IPS DF 19.7 (cell line): ENCODE results near the gene BCR.
"Not testable (repeated sequence)": the region's sequence is repeated elsewhere in the genome, so short reads cannot be mapped to it uniquely, and the experiment has no call there.

ENCODE experiments used
- DNase-seq: peaks from one replicate; pipeline ENCODE4 v3.0.0-alpha.2; 2013; ENCODE audit warnings: low read depth, low spot score

The BCR gene

DNA sequence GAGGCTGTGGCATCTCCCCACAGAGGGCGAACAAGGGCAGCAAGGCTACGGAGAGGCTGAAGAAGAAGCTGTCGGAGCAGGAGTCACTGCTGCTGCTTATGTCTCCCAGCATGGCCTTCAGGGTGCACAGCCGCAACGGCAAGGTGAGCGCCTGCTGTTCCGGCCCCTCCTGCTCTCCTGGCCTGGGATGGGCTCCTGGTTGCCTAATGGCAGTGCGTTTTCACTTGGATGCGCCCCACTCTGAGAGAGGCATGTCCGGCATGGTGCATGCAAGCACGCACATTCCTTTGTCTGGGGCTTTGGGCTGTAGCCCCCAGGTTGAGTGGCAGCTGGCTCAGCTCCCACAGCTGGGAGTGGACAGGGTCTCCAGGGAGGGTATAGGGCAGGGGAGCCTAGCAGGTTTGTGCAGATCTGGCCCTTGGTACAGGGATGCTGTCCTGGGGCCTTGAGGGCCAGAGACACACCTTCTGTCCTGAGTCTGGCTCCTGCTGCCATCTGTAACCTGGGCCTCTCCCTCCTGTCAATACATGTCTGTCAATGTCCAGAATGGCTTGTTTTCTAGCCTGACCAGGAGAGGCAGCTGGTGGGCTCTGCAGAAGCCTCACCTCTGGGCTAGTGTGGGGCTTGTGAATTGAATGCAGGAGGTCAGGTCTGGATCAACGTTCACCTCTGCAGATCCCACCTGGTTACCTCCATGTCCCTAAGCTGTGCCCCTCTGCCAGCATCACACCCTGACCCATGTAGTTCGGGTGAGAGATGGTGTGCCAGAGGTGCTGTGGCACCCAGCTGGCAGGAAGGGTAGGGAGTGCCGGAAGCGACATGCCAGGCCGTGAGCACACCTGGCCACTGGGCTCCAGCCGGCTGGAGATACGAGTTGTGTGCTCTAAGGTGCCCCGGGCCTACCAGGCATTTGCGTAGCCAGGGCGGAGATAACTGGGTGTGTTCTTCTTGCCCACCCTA is 107.1 kb downstream of the BCR start:
- no peak for DNase-seq

DNA sequence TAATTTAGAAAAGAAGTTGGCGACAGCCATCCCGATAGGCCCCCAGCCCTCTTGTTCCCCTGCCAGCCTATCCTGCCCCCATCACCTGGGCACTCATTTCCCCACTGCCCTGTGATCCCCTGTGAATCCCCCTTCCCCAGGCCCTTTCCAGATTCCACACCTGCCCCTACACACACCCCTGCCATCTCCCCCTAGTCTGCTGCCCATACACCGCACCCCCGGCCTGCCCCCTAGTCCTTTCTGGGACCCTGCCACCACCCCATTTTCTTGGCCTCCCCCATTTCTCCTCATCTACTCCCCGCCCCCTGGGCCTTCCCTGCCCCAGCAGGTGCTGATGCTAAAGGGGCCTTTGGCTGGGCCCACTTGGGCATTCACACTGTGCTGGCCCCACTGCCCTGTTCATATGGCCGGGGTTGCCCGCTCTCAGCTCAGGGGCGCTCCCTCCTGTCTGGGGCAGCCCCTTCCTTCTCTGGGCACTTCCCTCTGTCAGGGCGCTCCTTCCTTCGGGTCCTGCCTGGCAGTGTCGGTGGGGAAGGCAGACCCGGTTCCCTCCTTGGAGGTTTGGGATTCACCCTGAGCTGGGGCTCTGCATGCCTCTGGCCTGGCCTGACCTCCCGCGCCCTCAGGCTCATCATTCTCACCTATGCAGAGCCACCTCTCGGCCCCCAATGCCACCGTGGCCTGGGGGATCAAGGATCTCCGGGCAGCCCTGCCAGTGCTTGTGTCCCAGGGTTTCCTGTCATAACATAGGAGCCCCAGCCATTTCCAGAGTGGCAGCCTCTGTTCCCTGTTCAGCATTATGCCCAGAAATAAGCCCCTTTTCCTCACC is 108.2 kb downstream of the BCR start:
- DNase-seq, result no peak

DNA sequence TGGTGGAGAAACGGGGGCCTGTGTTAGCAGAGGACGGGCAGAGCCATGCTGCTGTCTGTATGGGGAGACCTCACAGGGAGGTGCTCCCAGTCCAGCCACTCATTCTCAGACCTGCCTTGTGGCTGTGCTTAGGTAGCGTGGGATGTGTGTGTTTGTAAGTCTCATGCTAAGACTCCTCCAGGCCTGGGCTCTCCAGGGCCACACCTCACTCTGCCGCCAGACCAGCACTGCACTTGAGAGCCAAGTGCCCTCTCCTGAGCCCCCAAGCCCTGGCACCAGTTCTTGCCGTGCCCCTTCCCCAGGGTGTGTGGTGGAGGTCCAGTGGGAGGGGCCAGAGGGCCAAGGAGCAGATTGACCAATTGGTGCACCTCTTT is 108.8 kb downstream of the BCR start:
- DNase-seq, result no peak

DNA sequence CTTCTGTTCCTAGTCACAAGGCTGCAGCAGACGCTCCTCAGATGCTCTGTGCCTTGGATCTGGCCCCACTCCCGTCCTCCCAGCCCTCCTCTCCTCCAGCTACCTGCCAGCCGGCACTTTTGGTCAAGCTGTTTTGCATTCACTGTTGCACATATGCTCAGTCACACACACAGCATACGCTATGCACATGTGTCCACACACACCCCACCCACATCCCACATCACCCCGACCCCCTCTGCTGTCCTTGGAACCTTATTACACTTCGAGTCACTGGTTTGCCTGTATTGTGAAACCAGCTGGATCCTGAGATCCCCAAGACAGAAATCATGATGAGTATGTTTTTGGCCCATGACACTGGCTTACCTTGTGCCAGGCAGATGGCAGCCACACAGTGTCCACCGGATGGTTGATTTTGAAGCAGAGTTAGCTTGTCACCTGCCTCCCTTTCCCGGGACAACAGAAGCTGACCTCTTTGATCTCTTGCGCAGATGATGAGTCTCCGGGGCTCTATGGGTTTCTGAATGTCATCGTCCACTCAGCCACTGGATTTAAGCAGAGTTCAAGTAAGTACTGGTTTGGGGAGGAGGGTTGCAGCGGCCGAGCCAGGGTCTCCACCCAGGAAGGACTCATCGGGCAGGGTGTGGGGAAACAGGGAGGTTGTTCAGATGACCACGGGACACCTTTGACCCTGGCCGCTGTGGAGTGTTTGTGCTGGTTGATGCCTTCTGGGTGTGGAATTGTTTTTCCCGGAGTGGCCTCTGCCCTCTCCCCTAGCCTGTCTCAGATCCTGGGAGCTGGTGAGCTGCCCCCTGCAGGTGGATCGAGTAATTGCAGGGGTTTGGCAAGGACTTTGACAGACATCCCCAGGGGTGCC is 109.8 kb downstream of the BCR start:
- DNase-seq, result no peak

DNA sequence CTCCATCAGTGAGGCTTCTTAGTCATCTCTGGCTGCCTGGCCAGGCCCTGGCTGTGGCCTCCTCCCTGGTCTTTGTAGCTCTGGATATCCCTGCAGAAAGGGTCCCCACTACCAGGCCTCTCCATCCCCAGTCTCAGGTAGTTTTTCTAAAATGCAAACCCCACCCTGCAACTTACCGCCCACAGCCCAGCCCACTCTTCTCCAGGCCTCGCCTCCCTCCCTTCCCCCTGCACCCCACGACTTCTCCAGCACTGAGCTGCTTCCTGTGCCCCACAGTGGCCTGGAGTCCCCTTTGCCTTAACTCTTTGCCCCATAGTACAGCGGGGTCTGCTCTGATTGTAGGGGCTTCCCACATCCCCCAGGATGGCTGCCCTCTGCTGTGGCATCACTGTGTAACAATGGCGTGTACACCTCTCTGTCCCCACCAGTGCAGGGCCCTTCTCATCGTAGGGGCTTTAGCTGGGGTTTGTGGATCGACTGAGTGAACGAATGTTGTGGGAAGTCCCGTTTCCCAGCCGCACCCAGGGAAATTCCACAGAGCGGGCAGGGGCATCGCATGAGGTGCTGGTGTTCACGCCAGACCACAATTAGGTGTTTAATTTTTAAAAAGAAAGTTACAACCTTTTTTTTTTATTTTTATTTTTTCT is 111.6 kb downstream of the BCR start:
- DNase-seq, result no peak

DNA sequence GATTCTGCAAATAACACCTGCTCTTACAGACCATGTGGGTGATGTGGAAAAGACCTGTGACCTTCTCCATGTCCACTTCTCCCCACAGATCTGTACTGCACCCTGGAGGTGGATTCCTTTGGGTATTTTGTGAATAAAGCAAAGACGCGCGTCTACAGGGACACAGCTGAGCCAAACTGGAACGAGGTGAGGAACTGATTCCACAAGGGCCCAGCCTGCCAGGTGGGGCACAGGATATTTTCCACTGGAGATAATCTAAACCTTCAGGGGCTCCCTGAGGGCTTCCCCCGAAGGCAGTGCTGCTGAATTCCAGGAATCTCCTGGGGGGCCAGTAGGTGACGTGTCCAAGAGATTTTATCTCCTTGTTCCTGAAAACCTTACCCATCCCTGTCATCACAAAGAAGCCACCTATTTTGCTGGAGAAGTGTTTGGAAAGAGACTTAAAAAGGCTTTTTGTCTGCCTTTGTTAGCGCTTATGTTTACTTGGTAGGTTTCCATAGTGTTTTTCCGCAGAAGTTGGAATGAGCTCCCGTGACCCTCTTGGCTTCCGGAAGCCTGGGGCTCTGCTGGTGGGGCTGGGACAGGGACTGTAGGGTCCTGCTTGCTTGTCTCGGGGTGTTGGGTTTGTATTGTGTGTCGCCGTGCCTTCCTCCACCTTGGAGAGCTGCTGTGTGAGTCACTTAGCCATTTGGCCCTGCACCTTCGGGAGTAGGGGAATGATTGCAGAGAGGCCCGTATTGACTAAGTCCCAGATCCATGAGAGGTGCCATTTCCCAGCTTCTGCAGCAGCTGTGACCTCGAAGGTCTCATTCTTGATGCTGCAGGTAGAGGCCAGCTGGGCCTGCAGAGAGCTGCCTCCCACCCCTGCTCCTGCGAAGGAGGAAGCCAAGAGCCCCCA is 112.4 kb downstream of the BCR start:
- no peak for DNase-seq

DNA sequence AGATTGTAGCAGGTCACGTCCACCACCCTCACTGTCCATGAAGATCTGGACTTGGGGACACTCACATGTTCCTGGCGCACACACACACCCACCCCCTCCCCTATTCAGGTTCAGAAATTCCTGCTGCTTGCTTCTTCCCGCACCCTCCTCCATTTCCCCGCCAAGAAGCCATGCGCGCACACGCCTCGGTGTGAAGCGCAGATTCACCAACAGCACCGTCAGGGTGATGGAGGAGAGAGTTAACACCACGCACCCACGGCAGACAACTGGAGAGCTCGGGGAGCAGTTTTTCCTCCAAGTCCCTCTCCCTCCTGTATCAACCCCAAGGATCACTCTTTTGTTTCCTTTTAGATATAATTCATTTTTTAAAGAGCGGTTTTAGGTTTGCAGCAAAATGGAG is 113.4 kb downstream of the BCR start:
- DNase-seq, result no peak

DNA sequence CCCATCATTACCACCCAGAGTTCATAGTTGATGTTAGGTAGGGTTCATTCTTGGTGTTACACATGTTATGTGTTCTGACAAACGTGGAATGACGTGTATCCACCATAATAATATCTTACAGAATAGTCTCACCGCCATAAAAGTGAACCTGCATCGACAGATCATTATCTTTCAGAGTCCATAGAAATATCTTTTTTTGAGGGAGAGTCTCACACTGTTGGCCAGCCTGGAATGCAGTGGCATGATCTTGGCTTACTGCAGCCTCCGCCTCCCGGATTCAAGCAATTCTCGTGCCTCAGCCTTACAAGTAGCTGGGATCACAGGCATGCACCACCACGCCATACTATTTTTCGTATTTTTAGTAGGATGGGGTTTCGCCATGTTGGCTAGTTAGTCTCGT is 113.9 kb downstream of the BCR start:
- DNase-seq, result no peak

DNA sequence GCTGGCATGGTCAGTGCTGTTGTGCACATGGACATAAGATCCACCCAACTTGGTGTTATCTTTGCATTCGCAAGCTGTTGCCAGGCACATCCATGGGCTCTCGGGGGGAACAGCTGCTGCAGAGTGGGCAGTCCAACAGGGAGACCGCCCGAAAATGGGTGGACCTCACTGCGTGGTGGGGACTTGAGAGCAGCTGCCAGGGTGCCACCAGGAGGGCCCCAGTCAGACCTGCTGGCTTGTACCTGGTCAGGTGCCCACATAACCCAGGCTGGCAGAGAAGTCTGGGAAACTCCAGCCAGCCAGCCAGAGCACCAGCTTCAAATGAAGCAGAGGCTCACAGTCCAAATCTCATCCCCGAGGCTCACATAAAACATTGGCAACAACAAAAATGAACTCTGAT is 120.2 kb downstream of the BCR start:
- DNase-seq, result no peak

DNA sequence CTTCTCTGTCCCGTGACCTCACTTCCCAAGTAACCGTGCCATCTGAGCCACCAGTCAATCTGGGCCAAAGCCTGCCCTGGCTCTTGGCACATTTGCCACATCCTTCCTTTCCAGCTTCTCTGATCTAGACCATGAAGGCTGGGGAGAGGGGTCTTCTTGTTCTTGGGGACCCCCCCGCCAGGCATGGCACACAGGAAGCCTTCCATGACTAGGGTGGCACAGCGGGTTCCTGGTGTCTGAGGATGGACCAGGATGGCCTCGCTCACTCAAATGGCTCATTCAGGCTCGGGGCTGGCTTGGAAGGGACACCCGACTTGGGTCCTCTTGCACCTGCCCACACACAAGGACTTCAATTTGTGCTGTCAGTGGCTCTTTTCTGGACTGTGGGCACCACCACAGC is 121.3 kb downstream of the BCR start:
- no peak for DNase-seq

DNA sequence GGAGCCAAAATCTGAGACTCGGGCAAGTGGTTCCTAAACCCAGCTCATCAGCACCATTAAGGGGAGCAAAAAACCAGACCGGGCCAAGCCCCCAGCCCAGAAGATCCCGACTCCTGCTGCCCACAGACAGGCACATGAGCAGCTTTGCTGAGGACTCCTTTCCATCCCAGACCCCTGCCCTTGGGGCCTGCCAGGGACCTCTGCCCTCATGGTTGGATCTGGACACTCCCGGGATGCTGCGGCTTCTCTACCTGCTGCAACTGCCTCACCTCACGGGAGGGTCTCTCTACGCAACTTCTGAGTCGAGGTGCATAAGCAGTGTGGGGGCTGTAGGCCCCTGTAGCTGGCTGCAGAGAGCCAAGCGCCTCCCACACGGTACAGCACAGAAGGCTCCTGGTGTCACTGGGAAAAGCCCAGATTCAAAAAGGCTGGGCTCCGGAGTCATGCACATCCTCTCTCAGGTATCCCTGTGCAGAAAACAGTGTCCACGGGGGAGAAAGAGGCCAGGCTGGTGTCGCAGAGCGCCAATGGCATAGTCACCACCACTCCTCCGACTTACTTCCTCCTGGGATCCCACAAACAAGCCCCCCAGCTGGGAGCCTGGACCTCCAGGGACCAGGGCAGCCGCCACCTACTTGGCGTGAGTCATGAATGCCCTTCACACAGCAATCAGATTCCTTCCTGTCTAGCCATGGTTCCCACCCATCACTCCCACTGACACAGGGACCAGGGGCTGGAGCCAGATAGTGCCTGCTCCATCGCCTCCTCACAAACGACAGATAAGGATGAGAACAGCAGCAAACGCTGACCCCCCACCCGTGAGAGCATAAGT is 122.1 kb downstream of the BCR start:
- no peak for DNase-seq

DNA sequence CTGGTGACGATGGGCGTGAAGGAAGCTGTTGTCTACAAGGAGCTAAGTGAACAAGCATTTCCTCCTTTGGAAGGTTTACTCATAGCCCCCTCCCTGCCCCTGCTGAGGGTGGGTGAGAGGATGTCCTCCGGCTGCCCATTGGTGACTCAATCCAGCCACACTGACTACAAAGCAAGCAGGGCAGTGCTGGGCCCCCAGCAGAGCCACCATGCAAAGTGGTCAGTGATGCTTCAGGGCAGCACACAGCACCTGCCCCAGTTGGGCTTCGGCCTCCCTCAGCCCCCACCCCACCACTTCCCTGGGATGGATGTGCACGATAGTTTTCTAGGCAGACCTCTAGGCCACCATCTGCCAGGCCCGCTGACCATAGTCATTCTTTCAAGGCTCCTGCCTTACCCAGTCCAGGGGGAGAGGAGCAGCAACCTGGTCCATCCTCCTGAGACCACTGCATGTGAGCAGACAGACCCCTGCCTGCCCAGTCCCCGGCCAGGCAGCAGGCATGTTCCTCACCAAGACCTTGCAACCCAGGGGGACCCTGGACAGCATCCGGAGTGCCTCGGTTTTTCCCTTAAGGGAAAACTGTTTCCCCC is 125.1 kb downstream of the BCR start:
- DNase-seq, result no peak

DNA sequence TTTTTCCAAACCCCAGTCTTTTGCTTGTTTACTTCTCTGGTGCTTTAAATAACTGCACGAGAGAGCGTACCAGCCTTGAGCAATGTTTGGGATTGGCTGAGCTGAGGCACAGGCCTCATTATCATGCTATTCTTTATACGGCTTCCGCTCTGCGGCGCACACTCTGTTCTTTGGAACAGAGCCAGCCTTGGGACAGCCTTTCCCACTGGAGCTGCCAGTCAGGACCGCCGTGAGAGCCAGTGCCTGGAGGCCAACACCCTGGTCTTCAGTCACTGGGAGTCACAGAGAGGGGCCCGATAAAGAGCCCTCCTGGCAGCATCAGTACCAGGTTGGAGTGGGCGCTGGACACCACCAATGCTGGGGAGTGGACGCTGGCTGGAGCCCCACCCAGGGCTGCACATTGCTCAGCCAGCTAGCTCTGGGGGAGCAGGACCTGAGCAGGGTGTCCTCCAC is 125.6 kb downstream of the BCR start:
- DNase-seq, result no peak

DNA sequence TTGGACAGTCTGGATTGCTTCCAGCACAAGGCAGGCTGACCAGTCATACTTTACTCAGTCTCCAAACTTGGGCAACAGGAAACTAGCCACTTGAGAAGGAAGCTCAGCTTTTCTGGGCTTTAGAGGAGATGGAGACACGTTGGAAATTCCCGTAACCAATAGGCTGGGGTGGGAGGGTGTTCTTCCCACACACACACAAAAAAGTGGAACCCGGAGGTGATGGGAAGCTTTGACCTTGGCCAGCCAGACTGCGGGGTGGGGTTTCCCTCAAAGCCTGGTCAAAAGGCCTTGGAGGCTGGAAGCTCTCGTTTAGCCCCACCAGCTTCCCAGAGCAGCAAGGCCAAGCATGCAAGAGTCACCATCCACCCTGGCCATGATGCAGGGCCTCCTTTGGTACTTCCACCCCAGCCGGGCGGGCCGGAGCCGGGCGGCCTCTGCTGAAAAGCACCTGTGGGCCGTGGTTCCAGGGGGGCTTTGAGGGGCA is 126.2 kb downstream of the BCR start:
- no peak for DNase-seq

DNA sequence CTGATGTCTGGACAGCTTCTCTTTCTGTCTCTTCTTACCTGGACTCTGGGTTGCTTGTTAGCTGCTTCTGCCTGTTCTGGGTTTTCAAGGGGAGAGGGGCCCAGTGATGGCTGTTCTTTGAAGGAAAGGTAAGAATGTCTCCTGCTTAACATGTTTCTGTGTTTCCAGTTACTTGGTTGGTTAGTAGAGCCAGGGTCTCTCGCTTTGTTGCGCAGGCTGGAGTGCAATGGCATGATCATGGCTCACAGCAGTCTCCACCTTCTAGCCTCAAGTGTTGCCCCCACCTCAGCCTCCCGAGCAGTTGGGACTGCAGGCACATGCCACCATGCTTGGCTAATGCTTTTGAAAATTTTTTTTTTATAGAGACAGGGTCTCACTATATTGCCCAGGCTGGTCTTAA is 126.6 kb downstream of the BCR start:
- DNase-seq, result no peak

DNA sequence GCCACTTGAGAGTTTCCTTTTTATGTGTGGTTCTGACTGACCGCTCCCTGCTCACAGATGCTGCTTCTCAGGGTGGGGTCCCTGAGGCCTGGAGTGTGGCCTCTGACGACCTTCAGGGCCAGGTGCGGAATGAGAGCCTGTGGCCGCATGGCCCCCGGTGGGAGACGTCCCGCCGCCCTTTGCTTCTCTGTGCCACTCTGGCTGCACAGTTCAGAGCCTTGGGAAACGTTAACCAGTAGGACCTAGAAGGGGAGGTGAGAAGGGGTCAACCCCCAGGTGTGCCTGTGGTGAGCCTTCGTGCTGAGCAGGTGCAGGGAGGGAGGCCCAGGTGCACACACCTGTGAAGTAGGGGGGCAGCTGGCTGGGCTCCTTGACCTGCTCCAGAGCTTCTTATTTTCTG is 127.2 kb downstream of the BCR start:
- not testable (repeated sequence) for DNase-seq

DNA sequence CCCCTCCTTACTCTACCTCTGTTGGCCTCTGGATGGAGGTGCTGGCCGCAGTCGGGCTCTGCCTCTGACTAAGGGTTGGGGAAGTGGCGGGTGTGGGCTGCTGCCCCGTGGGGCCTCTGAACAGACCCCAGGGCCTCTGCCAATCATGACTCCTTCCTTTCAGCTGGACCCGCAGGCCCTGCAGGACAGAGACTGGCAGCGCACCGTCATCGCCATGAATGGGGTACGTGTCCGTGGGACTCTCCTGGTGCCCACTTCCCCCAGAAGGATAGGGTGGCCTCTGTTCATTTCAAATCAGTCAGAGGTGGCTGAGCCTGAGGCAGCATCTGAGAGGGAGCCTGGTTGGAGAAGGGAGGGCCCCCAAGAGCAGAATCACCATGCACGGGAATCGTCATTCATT is 129.0 kb downstream of the BCR start:
- DNase-seq, result not testable (repeated sequence)

DNA sequence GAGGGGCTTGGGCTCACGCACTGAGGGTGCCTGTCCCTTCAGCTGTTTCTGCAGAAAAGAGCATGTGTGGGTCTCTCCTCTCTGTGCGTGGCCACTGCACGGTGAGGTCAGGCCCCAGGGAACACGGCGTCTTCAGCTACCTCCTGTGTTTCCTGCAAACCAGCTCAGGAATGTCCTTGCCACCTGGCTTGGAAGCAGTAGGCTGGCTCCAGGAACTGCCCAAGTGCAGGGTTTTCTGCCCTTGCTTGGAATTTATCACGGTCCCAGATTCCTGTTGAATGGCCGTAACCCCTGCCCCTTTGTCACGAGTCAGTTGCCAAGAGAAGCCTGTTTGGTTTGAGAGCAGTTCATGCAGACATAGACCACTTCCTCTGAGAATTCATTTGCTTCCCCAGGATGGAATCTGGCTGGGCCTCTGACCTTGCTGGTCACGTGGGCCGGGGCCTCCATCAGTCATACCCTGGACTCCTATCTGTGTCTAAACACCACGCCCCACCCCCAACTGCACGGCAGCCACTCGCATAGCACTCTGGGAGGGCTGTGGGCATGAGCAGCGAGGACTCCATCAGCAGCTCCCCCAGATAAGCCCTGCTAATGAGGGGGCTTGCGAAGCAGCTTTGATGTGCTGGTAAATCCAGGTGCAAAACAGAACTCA is 130.3 kb downstream of the BCR start:
- DNase-seq, result not testable (repeated sequence)
